ENCODE data around the gene AUTS2. TPM values are rescaled to one million over a fixed set of nuclear protein-coding genes. Genes with fewer than 3 reads are reported as not detected.

AUTS2 gene
- polyA plus RNA-seq, 1 donor from 2014 or later, result 97.3 TPM

GRCh38 chr7:70570029-70570428 is 971.8 kb downstream of the AUTS2 start:
- Histone ChIP-seq H3F3A (ENCODE audit: insufficient read depth, low read length, poor library complexity, severe bottlenecking) (peaks cover 15% of the 10 kb centered on the region), H3K4me3 (ENCODE audit: low read length) (no peak overlapping the region), H3K36me3 (ENCODE audit: insufficient read depth, low read length) (no peaks in the 10 kb centered on the region), H3K79me2 (replicated peaks; ENCODE audit: insufficient read depth, low read length) (no peaks in the 10 kb centered on the region), H4K20me1 (ENCODE audit: insufficient read depth) (no peaks in the 10 kb centered on the region), H3K27ac (ENCODE audit: low read length) (peak overlapping the region; percentile 56), H3K9me3 (ENCODE audit: low read length) (no peaks in the 10 kb centered on the region), H3K9ac (ENCODE audit: low read length) (no peak overlapping the region), H3K9me2 (ENCODE audit: insufficient read depth, low read length) (no peaks in the 10 kb centered on the region), H2AFZ (ENCODE audit: low read depth, low read length) (no peak overlapping the region), H3K27me3 (ENCODE audit: insufficient read depth, low read depth, low read length) (no peaks in the 10 kb centered on the region), H3K4me2 (ENCODE audit: low read length) (no peak overlapping the region)
- TF ChIP-seq, protein P1, sequence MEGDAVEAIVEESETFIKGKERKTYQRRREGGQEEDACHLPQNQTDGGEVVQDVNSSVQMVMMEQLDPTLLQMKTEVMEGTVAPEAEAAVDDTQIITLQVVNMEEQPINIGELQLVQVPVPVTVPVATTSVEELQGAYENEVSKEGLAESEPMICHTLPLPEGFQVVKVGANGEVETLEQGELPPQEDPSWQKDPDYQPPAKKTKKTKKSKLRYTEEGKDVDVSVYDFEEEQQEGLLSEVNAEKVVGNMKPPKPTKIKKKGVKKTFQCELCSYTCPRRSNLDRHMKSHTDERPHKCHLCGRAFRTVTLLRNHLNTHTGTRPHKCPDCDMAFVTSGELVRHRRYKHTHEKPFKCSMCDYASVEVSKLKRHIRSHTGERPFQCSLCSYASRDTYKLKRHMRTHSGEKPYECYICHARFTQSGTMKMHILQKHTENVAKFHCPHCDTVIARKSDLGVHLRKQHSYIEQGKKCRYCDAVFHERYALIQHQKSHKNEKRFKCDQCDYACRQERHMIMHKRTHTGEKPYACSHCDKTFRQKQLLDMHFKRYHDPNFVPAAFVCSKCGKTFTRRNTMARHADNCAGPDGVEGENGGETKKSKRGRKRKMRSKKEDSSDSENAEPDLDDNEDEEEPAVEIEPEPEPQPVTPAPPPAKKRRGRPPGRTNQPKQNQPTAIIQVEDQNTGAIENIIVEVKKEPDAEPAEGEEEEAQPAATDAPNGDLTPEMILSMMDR (IDR thresholded peaks at IDR 0.05; ENCODE audit: poor library complexity, severe bottlenecking), result no peak
- TF ChIP-seq EZH2 (IDR thresholded peaks at IDR 0.05; ENCODE audit: borderline replicate concordance, insufficient read depth, low read length, poor library complexity, severe bottlenecking), result no peak
- TF ChIP-seq, protein P2, sequence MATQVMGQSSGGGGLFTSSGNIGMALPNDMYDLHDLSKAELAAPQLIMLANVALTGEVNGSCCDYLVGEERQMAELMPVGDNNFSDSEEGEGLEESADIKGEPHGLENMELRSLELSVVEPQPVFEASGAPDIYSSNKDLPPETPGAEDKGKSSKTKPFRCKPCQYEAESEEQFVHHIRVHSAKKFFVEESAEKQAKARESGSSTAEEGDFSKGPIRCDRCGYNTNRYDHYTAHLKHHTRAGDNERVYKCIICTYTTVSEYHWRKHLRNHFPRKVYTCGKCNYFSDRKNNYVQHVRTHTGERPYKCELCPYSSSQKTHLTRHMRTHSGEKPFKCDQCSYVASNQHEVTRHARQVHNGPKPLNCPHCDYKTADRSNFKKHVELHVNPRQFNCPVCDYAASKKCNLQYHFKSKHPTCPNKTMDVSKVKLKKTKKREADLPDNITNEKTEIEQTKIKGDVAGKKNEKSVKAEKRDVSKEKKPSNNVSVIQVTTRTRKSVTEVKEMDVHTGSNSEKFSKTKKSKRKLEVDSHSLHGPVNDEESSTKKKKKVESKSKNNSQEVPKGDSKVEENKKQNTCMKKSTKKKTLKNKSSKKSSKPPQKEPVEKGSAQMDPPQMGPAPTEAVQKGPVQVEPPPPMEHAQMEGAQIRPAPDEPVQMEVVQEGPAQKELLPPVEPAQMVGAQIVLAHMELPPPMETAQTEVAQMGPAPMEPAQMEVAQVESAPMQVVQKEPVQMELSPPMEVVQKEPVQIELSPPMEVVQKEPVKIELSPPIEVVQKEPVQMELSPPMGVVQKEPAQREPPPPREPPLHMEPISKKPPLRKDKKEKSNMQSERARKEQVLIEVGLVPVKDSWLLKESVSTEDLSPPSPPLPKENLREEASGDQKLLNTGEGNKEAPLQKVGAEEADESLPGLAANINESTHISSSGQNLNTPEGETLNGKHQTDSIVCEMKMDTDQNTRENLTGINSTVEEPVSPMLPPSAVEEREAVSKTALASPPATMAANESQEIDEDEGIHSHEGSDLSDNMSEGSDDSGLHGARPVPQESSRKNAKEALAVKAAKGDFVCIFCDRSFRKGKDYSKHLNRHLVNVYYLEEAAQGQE (IDR thresholded peaks at IDR 0.05; ENCODE audit: borderline replicate concordance), result no peak
- no peak for TF ChIP-seq SMC3 (conservative IDR thresholded peaks at IDR 0.05; ENCODE audit: poor library complexity)
- TF ChIP-seq RAD21 (conservative IDR thresholded peaks at IDR 0.05), result no peak
- no peak for TF ChIP-seq TAF1 (IDR thresholded peaks at IDR 0.05; ENCODE audit: low read depth)
- no peak for TF ChIP-seq MXI1 (conservative IDR thresholded peaks at IDR 0.05; ENCODE audit: poor library complexity, severe bottlenecking)
- TF ChIP-seq POLR2AphosphoS5 (IDR thresholded peaks at IDR 0.05), result no peak
- TF ChIP-seq EP300 (conservative IDR thresholded peaks at IDR 0.05; ENCODE audit: poor library complexity, severe bottlenecking), result no peak

DNA sequence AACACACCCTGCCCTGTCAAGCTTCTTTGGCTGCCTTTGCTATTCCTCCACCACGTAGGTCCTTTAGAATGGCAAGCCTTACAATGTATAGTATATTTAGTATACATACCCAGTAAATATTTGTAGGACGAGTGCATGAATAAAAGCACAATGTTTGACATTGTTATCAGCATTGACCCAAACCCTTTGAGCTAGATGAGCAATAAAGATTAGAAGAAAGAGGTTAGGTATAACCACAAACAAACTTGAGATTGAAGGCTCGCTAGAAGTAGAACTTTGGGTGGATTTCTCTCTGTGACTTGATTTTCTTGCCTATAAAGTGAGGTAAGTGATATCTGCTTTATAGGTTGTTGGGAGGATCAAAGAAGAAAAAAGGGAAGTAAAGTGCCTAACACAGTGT is 972.7 kb downstream of the AUTS2 start:
- H3K9me3 ChIP-seq (ENCODE audit: low read length), result no peaks in the 10 kb centered on the region
- peaks cover 19% of the 10 kb centered on the region for H3F3A ChIP-seq (ENCODE audit: insufficient read depth, low read length, poor library complexity, severe bottlenecking)
- no peaks in the 10 kb centered on the region for H3K36me3 ChIP-seq (ENCODE audit: insufficient read depth, low read length)
- no peak overlapping the region for H2AFZ ChIP-seq (ENCODE audit: low read depth, low read length)
- TF ChIP-seq, protein P1 (IDR thresholded peaks at IDR 0.05; ENCODE audit: poor library complexity, severe bottlenecking), result no peak
- TF ChIP-seq EP300 (conservative IDR thresholded peaks at IDR 0.05; ENCODE audit: poor library complexity, severe bottlenecking) (no peak), POLR2AphosphoS5 (IDR thresholded peaks at IDR 0.05) (no peak), EZH2 (IDR thresholded peaks at IDR 0.05; ENCODE audit: borderline replicate concordance, insufficient read depth, low read length, poor library complexity, severe bottlenecking) (no peak), MXI1 (conservative IDR thresholded peaks at IDR 0.05; ENCODE audit: poor library complexity, severe bottlenecking) (no peak), SMC3 (conservative IDR thresholded peaks at IDR 0.05; ENCODE audit: poor library complexity) (no peak), RAD21 (conservative IDR thresholded peaks at IDR 0.05) (no peak), TAF1 (IDR thresholded peaks at IDR 0.05; ENCODE audit: low read depth) (no peak)
- TF ChIP-seq, protein P2 (IDR thresholded peaks at IDR 0.05; ENCODE audit: borderline replicate concordance), result no peak
- no peak overlapping the region for H3K9ac ChIP-seq (ENCODE audit: low read length)
- no peaks in the 10 kb centered on the region for H4K20me1 ChIP-seq (ENCODE audit: insufficient read depth)
- H3K4me3 ChIP-seq (ENCODE audit: low read length), result no peak overlapping the region
- H3K79me2 ChIP-seq (replicated peaks; ENCODE audit: insufficient read depth, low read length), result no peaks in the 10 kb centered on the region
- H3K9me2 ChIP-seq (ENCODE audit: insufficient read depth, low read length), result no peaks in the 10 kb centered on the region
- no peak overlapping the region for H3K4me2 ChIP-seq (ENCODE audit: low read length)
- H3K27ac ChIP-seq (ENCODE audit: low read length), result no peak overlapping the region
- H3K27me3 ChIP-seq (ENCODE audit: insufficient read depth, low read depth, low read length), result no peaks in the 10 kb centered on the region
